ENCODE results near the gene RTRAF.

GRCh38 chr14:52049271-52049670 is 59.9 kb downstream of the RTRAF start:
- no peak for TF ChIP-seq CTCF (IDR thresholded peaks at IDR 0.05)
- TF ChIP-seq EP300 (IDR thresholded peaks at IDR 0.05): no peak
- TF ChIP-seq POLR2A (IDR thresholded peaks at IDR 0.05): no peak
- no peak for TF ChIP-seq POLR2AphosphoS5 (IDR thresholded peaks at IDR 0.05)

All from gastroesophageal sphincter (tissue), 3 donors.